Trophoblast cell (in vitro differentiated cells and primary cell): Measurements from ENCODE around the gene SKI.
"Not testable (repeated sequence)": the region's sequence is repeated elsewhere in the genome, so short reads cannot be mapped to it uniquely, and the experiment has no call there.

Experiments
- DNase-seq, 2 donors: peaks; one replicate each; pipeline ENCODE4 v3.0.0-alpha.2; 2016
- H2AFZ ChIP-seq: 2 replicates; pipeline ENCODE4 v1.6.1; 2013; ENCODE audit warnings: low read length, moderate library complexity, mild to moderate bottlenecking; ENCODE audit not compliant: insufficient read depth, poor library complexity
- H2AK5ac ChIP-seq: 2 replicates; pipeline ENCODE4 v1.6.1; 2013; ENCODE audit warnings: mild to moderate bottlenecking, low read length
- H2BK120ac ChIP-seq: 2 replicates; pipeline ENCODE4 v1.6.1; 2013; ENCODE audit warnings: low read length, mild to moderate bottlenecking, moderate library complexity; ENCODE audit not compliant: insufficient read depth, poor library complexity
- H2BK12ac ChIP-seq: 2 replicates; pipeline ENCODE4 v1.6.1; 2013; ENCODE audit warnings: mild to moderate bottlenecking, low read length, moderate library complexity
- H2BK5ac ChIP-seq: 2 replicates; pipeline ENCODE4 v1.6.1; 2013; ENCODE audit warnings: low read length, low read depth, moderate library complexity, mild to moderate bottlenecking; ENCODE audit not compliant: poor library complexity
- H3K14ac ChIP-seq: 2 replicates; pipeline ENCODE4 v1.6.1; 2013; ENCODE audit warnings: mild to moderate bottlenecking, low read length
- H3K18ac ChIP-seq: 2 replicates; pipeline ENCODE4 v1.6.1; 2013; ENCODE audit warnings: mild to moderate bottlenecking, low read length
- H3K23ac ChIP-seq: 2 replicates; pipeline ENCODE4 v1.6.1; 2013; ENCODE audit warnings: low read length
- H3K27ac ChIP-seq: 2 replicates; pipeline ENCODE4 v1.5.1; 2013; ENCODE audit warnings: low read depth, mild to moderate bottlenecking, inconsistent platforms, low read length, moderate library complexity
- H3K27me3 ChIP-seq: 2 replicates; pipeline ENCODE4 v1.6.1; 2013; ENCODE audit warnings: inconsistent platforms, mild to moderate bottlenecking, low read length, moderate library complexity; ENCODE audit not compliant: insufficient read depth
- H3K36me3 ChIP-seq, 2 experiments: 1 replicate in 1 of 2; 2 replicates in 1 of 2; pipeline ENCODE4 v1.6.1; 2013; ENCODE audit warnings: low read length in 2 of 2, mild to moderate bottlenecking in 2 of 2, moderate library complexity in 1 of 2; ENCODE audit not compliant: insufficient read depth in 2 of 2, control insufficient read depth in 1 of 2
- H3K4ac ChIP-seq: 2 replicates; pipeline ENCODE4 v1.6.1; 2013; ENCODE audit warnings: low read depth, mild to moderate bottlenecking, low read length, moderate library complexity
- H3K4me1 ChIP-seq, 2 experiments: 1 replicate in 1 of 2; 2 replicates in 1 of 2; pipeline ENCODE4 v1.6.1; 2013; ENCODE audit warnings: low read length in 2 of 2, mild to moderate bottlenecking in 2 of 2, moderate library complexity in 1 of 2; ENCODE audit not compliant: insufficient read depth in 2 of 2, control insufficient read depth in 1 of 2
- H3K4me2 ChIP-seq: 2 replicates; pipeline ENCODE4 v1.6.1; 2013; ENCODE audit warnings: inconsistent platforms, mild to moderate bottlenecking, low read length, moderate library complexity
- H3K4me3 ChIP-seq: 2 replicates; pipeline ENCODE4 v1.5.1; 2013; ENCODE audit warnings: mild to moderate bottlenecking, low read depth, low read length, inconsistent platforms
- H3K79me1 ChIP-seq: one replicate; pipeline ENCODE4 v1.6.1; 2013; ENCODE audit warnings: low read length
- H3K79me2 ChIP-seq: 2 replicates; pipeline ENCODE4 v1.6.1; 2013; ENCODE audit warnings: low read length, mild to moderate bottlenecking; ENCODE audit not compliant: control insufficient read depth, insufficient read depth, poor library complexity
- H3K9ac ChIP-seq: 2 replicates; pipeline ENCODE4 v1.6.1; 2013; ENCODE audit warnings: mild to moderate bottlenecking, low read length
- H3K9me3 ChIP-seq: 2 replicates; pipeline ENCODE4 v1.6.1; 2013; ENCODE audit warnings: low read depth, mild to moderate bottlenecking, control low read depth, inconsistent platforms, low read length; ENCODE audit not compliant: insufficient read depth
- H4K12ac ChIP-seq: 2 replicates; pipeline ENCODE4 v1.6.1; 2013; ENCODE audit warnings: low read depth, mild to moderate bottlenecking, low read length, moderate library complexity
- H4K8ac ChIP-seq: 2 replicates; pipeline ENCODE4 v1.6.1; 2013; ENCODE audit warnings: low read depth, mild to moderate bottlenecking, low read length, moderate library complexity
- H4K91ac ChIP-seq: one replicate; pipeline ENCODE4 v1.6.1; 2013; ENCODE audit warnings: low read depth, mild to moderate bottlenecking, low read length, moderate library complexity
- WGBS: extraction: QIAGEN DNeasy Blood & Tissue Kit; methylation state at CpG from one replicate; pipeline ENCODE4 v1.1.7; 2013; ENCODE audit warnings: missing lambda C conversion rate; ENCODE audit not compliant: insufficient read length, insufficient coverage; ENCODE audit errors: extremely low coverage; 5-methylcytosine and 5-hydroxymethylcytosine counted together

The SKI gene

GRCh38 chr1:2260917-2261316 is 32.8 kb downstream of the SKI start:
- Histone ChIP-seq H3K14ac (no peak overlapping the region), H3K4me3 (no peak overlapping the region), H3K9me3 (peaks cover 2% of the 10 kb centered on the region), H2BK5ac (no peak overlapping the region), H3K4me1 (peaks cover 9 to 16% of the 10 kb centered on the region in 2 experiments), H2BK120ac (no peak overlapping the region), H2AFZ (no peak overlapping the region), H4K8ac (no peak overlapping the region), H2AK5ac (no peak overlapping the region), H3K4ac (peak overlapping the region; percentile 39), H2BK12ac (no peak overlapping the region), H3K18ac (no peak overlapping the region), H3K4me2 (no peak overlapping the region), H3K79me1 (no peaks in the 10 kb centered on the region), H3K27me3 (no peaks in the 10 kb centered on the region), H4K91ac (no peak overlapping the region), H3K9ac (no peak overlapping the region), H3K36me3 (peaks cover 0 to 1% of the 10 kb centered on the region in 2 experiments), H3K79me2 (peaks cover 14% of the 10 kb centered on the region), H4K12ac (no peak overlapping the region), H3K23ac (no peak overlapping the region), H3K27ac (no peak overlapping the region)
- no CpG with 5 or more reads among the region's 4 CpGs for WGBS
- DNase-seq = no peak

GRCh38 chr1:2261476-2262395 is 33.6 kb downstream of the SKI start:
- Histone ChIP-seq H2AFZ (peak overlapping the region; percentile 13), H3K4me1 (peaks cover 9 to 12% of the 10 kb centered on the region in 2 experiments), H3K4ac (peak overlapping the region; percentile 66), H3K79me2 (peaks cover 17% of the 10 kb centered on the region)
- not testable (repeated sequence) for H2BK12ac ChIP-seq, H3K4me3 ChIP-seq, H3K27ac ChIP-seq, H3K18ac ChIP-seq, H2BK5ac ChIP-seq, H3K14ac ChIP-seq, DNase-seq, H3K4me2 ChIP-seq, H4K8ac ChIP-seq, H4K91ac ChIP-seq, H3K23ac ChIP-seq, H2BK120ac ChIP-seq, H3K27me3 ChIP-seq, H3K9ac ChIP-seq, H4K12ac ChIP-seq, H2AK5ac ChIP-seq, H3K36me3 ChIP-seq, H3K9me3 ChIP-seq, H3K79me1 ChIP-seq
- WGBS = no CpG with 5 or more reads among the region's 25 CpGs

- no peak overlapping the region for H3K4me2 ChIP-seq
- H3K79me2 ChIP-seq = peaks cover 25% of the 10 kb centered on the region
- no peak overlapping the region for H2BK120ac ChIP-seq
- H2AK5ac ChIP-seq = no peak overlapping the region
- no peak overlapping the region for H3K23ac ChIP-seq
- peaks cover 0 to 5% of the 10 kb centered on the region in 2 experiments for H3K36me3 ChIP-seq
- peaks cover 11 to 16% of the 10 kb centered on the region in 2 experiments for H3K4me1 ChIP-seq
- H2AFZ ChIP-seq = no peak overlapping the region
- no peak overlapping the region for H3K14ac ChIP-seq
- no peaks in the 10 kb centered on the region for H3K9me3 ChIP-seq
- no peak overlapping the region for H2BK12ac ChIP-seq
- no peaks in the 10 kb centered on the region for H3K79me1 ChIP-seq
- no CpG with 5 or more reads among the region's 16 CpGs for WGBS
- H3K9ac ChIP-seq = no peak overlapping the region
- no peak overlapping the region for H2BK5ac ChIP-seq
- no peak overlapping the region for H3K27ac ChIP-seq
- no peak for DNase-seq
- H4K8ac ChIP-seq = no peak overlapping the region
- no peak overlapping the region for H3K18ac ChIP-seq
- no peak overlapping the region for H4K91ac ChIP-seq
- peak overlapping the region; percentile 89 for H3K4ac ChIP-seq
- H3K4me3 ChIP-seq = no peak overlapping the region
- H3K27me3 ChIP-seq = no peaks in the 10 kb centered on the region
- no peak overlapping the region for H4K12ac ChIP-seq
These were observed 38.3 kb downstream of the SKI start for GRCh38 chr1:2266301-2266975.

- no peak for DNase-seq
- Histone ChIP-seq H3K14ac (no peak overlapping the region), H2BK5ac (no peak overlapping the region), H3K4ac (peak overlapping the region; percentile 89), H3K4me3 (no peak overlapping the region), H3K9me3 (no peaks in the 10 kb centered on the region), H3K23ac (no peak overlapping the region), H3K27me3 (no peaks in the 10 kb centered on the region), H3K9ac (no peak overlapping the region), H2BK120ac (no peak overlapping the region), H3K18ac (no peak overlapping the region), H3K27ac (no peak overlapping the region), H3K36me3 (peaks cover 0 to 5% of the 10 kb centered on the region in 2 experiments), H4K8ac (no peak overlapping the region), H3K79me1 (no peaks in the 10 kb centered on the region), H4K12ac (no peak overlapping the region), H3K79me2 (peaks cover 26% of the 10 kb centered on the region), H3K4me1 (peaks cover 14 to 22% of the 10 kb centered on the region in 2 experiments), H2BK12ac (no peak overlapping the region), H3K4me2 (no peak overlapping the region), H4K91ac (no peak overlapping the region), H2AK5ac (no peak overlapping the region), H2AFZ (no peak overlapping the region)
- WGBS = no CpG with 5 or more reads among the region's 30 CpGs
These were observed 39.1 kb downstream of the SKI start for GRCh38 chr1:2267051-2267830.
